Measurements from ENCODE around the gene UNC45A.

GRCh38 chr15:90907051-90907660 is 27.9 kb upstream of the UNC45A start:
- TF ChIP-seq BCL11A (tag by site-specific recombination; IDR thresholded peaks at IDR 0.05; ENCODE audit: low read depth) (no peak), ZBTB1 (tag by site-specific recombination; IDR thresholded peaks at IDR 0.05) (no peak), IKZF3 (tag by site-specific recombination; IDR thresholded peaks at IDR 0.05) (no peak), ZNF362 (tag by site-specific recombination; IDR thresholded peaks at IDR 0.05) (no peak), ZFP37 (tag by site-specific recombination; IDR thresholded peaks at IDR 0.05) (no peak), ZNF214 (tag by site-specific recombination; IDR thresholded peaks at IDR 0.05; ENCODE audit: borderline replicate concordance) (no peak), CTCF (tag by site-specific recombination; IDR thresholded peaks at IDR 0.05) (no peak)
